Liver (tissue), 9 donors: ENCODE measurements around the gene TRAF7. TPM values are rescaled to one million over a fixed set of nuclear protein-coding genes. Genes with fewer than 3 reads are reported as not detected.

Experiments
- DNase-seq: peaks from one replicate; pipeline ENCODE4 v3.0.0-alpha.2; 2017; ENCODE audit warnings: low spot score
- H3K27ac ChIP-seq, 2 donors: one replicate each; pipeline ENCODE4 v1.7.0; 2013; ENCODE audit warnings: inconsistent platforms in 2 of 2, low read length in 2 of 2, control low read depth in 1 of 2, low read depth in 1 of 2, mild to moderate bottlenecking in 1 of 2
- H3K27me3 ChIP-seq, 4 donors: one replicate each; pipeline versions ENCODE4 v1.6.1 to v1.7.0; 2013; ENCODE audit warnings: low read length in 3 of 4, inconsistent platforms in 1 of 4, mild to moderate bottlenecking in 1 of 4, moderate library complexity in 1 of 4; ENCODE audit not compliant: control insufficient read depth in 4 of 4, insufficient read depth in 4 of 4
- H3K36me3 ChIP-seq, 4 donors: one replicate each; pipeline versions ENCODE4 v1.6.1 to v1.7.0; 2013; ENCODE audit warnings: low read length in 3 of 4, mild to moderate bottlenecking in 3 of 4, low read depth in 1 of 4, moderate library complexity in 1 of 4; ENCODE audit not compliant: control insufficient read depth in 4 of 4, insufficient read depth in 3 of 4
- H3K4me1 ChIP-seq, 4 donors: one replicate each; pipeline versions ENCODE4 v1.6.1 to v1.7.0; 2013; ENCODE audit warnings: low read length in 3 of 4, mild to moderate bottlenecking in 3 of 4, moderate library complexity in 1 of 4; ENCODE audit not compliant: control insufficient read depth in 4 of 4, insufficient read depth in 4 of 4
- H3K4me3 ChIP-seq, 3 donors: one replicate each; pipeline versions ENCODE4 v1.6.1 to v1.7.0; 2013; ENCODE audit warnings: low read length in 3 of 3, control low read depth in 1 of 3, low read depth in 1 of 3, mild to moderate bottlenecking in 1 of 3
- H3K9ac ChIP-seq, 2 donors: one replicate each; pipeline ENCODE4 v1.7.0; 2013; ENCODE audit warnings: low read length in 2 of 2, mild to moderate bottlenecking in 2 of 2, moderate library complexity in 2 of 2, control low read depth in 1 of 2, low read depth in 1 of 2
- H3K9me3 ChIP-seq, 4 donors: one replicate each; pipeline versions ENCODE4 v1.6.1 to v1.7.0; 2013; ENCODE audit warnings: low read length in 3 of 4; ENCODE audit not compliant: control insufficient read depth in 4 of 4
- EGR1 ChIP-seq, 2 donors: IDR thresholded peaks; 2 replicates each; pipeline ENCODE4 v1.6.1; 2016 to 2018; ENCODE audit warnings: antibody characterized with exemption in 2 of 2, low read depth in 2 of 2
- GABPA ChIP-seq, 2 donors: IDR thresholded peaks in 1 of 2; conservative IDR thresholded peaks in 1 of 2; 2 replicates each; pipeline ENCODE4 v1.6.1; 2016; ENCODE audit warnings: antibody characterized with exemption in 2 of 2, mild to moderate bottlenecking in 1 of 2, moderate library complexity in 1 of 2
- HNF4G ChIP-seq: IDR thresholded peaks from 2 replicates; pipeline ENCODE4 v1.6.1; 2016; ENCODE audit warnings: antibody characterized with exemption
- JUND ChIP-seq, 2 donors: IDR thresholded peaks; 2 replicates each; pipeline ENCODE4 v1.6.1; 2016; ENCODE audit warnings: antibody characterized with exemption in 2 of 2
- RAD21 ChIP-seq, 2 donors: IDR thresholded peaks; 2 replicates each; pipeline ENCODE4 v1.6.1; 2016; ENCODE audit warnings: antibody characterized with exemption in 2 of 2, mild to moderate bottlenecking in 2 of 2
- SP1 ChIP-seq: IDR thresholded peaks from 2 replicates; pipeline ENCODE4 v1.6.1; 2018; ENCODE audit warnings: antibody characterized with exemption, mild to moderate bottlenecking
- TAF1 ChIP-seq: conservative IDR thresholded peaks from 2 replicates; pipeline ENCODE4 v1.6.1; 2016; ENCODE audit warnings: antibody characterized with exemption, mild to moderate bottlenecking
- YY1 ChIP-seq: IDR thresholded peaks from 2 replicates; pipeline ENCODE4 v1.6.1; 2016; ENCODE audit warnings: antibody characterized with exemption, mild to moderate bottlenecking
- WGBS: extraction: QIAGEN DNeasy Blood & Tissue Kit; methylation state at CpG from one replicate; pipeline ENCODE4 v1.1.7; 2013; 5-methylcytosine and 5-hydroxymethylcytosine counted together
- polyA plus RNA-seq, 2 donors: library from polyadenylated mRNA; stranded (reverse) in 1 of 2; unstranded in 1 of 2; fragments of 200-250 nt in 1 of 2; fragments of >200 nt in 1 of 2; fragmentation: Nextera tagmentation in 1 of 2; extraction: Ambion mirVana in 1 of 2; gene quantifications; one replicate each; pipeline versions ENCODE4 v1.2.1 to v1.2.3, GENCODE V29; 2013 to 2015
- total RNA-seq, 2 donors: library from RNA; depleted of rRNA; stranded (reverse); fragments of >200 nt; gene quantifications; one replicate each; pipeline ENCODE4 v1.2.3, GENCODE V29; 2014
- TF ChIP-seq, protein P1 (sequence below): fragments of 150-350 bp; IDR thresholded peaks from 2 replicates; pipeline ENCODE4 v1.5.1; 2017; ENCODE audit warnings: improper control_type of control experiment, low read depth, low read length; ENCODE audit not compliant: missing input control
- TF ChIP-seq, protein P2 (sequence below): IDR thresholded peaks from 2 replicates; pipeline ENCODE4 v1.6.1; 2016; ENCODE audit warnings: antibody characterized with exemption
- TF ChIP-seq, protein P3 (sequence below): IDR thresholded peaks from 2 replicates; pipeline ENCODE4 v1.6.1; 2016; ENCODE audit warnings: antibody characterized with exemption
- TF ChIP-seq, protein P4 (sequence below): IDR thresholded peaks from 2 replicates; pipeline ENCODE4 v1.6.1; 2016; ENCODE audit warnings: antibody characterized with exemption
- TF ChIP-seq, protein P5 (sequence below): IDR thresholded peaks from 2 replicates; pipeline ENCODE4 v1.6.1; 2016; ENCODE audit warnings: antibody characterized with exemption, mild to moderate bottlenecking
- donor health status: healthy.
- donor health status: healthy.
- donor health status: healthy.
- donor health status: healthy.
- donor health status: healthy.

TRAF7 gene
- total and polyA plus RNA-seq, 4 donors: 14.7 to 36.6 (median 34.0) TPM

DNA sequence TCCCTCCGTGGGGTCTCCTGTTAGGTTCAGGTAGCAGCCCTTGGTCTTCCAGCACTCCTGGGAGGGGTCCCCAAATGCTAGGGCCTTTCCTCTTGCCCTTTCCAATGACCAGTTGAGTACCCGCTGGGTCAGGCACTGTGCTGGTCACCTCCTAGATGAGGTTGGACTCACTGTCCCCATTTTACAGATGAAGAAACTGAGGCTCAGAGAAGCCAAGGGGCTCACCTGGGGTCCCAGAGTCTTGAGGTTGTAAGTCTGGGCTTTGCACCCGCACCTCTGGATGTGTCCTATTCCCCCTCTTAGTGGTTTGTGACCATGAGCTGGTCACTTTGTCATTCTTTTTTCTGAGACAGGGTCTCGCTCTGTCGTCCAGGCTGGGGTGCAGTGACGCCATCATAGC, 42.2 kb downstream of the TRAF7 start:
- TF ChIP-seq TAF1: no peak
- TF ChIP-seq JUND (IDR thresholded peaks at IDR 0.05): no peak
- TF ChIP-seq, protein P1, sequence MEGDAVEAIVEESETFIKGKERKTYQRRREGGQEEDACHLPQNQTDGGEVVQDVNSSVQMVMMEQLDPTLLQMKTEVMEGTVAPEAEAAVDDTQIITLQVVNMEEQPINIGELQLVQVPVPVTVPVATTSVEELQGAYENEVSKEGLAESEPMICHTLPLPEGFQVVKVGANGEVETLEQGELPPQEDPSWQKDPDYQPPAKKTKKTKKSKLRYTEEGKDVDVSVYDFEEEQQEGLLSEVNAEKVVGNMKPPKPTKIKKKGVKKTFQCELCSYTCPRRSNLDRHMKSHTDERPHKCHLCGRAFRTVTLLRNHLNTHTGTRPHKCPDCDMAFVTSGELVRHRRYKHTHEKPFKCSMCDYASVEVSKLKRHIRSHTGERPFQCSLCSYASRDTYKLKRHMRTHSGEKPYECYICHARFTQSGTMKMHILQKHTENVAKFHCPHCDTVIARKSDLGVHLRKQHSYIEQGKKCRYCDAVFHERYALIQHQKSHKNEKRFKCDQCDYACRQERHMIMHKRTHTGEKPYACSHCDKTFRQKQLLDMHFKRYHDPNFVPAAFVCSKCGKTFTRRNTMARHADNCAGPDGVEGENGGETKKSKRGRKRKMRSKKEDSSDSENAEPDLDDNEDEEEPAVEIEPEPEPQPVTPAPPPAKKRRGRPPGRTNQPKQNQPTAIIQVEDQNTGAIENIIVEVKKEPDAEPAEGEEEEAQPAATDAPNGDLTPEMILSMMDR: no peak
- no peak for TF ChIP-seq RAD21 (IDR thresholded peaks at IDR 0.05)
- no peaks in the 10 kb centered on the region for H3K36me3 ChIP-seq
- H3K9ac ChIP-seq: no peak overlapping the region
- H3K9me3 ChIP-seq: no peaks in the 10 kb centered on the region
- WGBS: 82% methylated on average over 6 of the region's 6 CpGs
- no peak overlapping the region for H3K27ac ChIP-seq
- H3K27me3 ChIP-seq: peaks cover 0 to 2% (median 0%) of the 10 kb centered on the region in 4 donors
- peaks cover 2 to 11% (median 4%) of the 10 kb centered on the region in 4 donors for H3K4me1 ChIP-seq
- no peak for DNase-seq
- no peak overlapping the region for H3K4me3 ChIP-seq

DNA sequence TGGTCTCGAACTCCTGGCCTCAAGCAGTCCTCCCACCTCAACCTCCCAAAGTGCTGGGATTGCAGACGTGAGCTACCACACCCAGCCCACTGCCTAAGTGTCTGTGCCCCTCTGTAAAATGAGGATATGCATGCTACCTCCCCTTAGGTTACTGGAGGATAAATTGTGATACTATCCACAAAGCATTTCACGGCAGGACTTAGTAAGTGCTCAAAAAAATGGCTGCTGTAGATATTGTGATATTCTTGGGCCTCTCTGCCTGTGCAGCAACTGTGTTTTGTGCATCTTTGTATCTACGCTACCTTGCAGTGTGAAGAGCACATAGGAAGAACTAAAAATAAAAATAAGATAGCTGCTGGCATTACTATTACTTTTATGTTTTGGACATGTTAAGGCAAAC, 42.7 kb downstream of the TRAF7 start:
- no peak for DNase-seq
- Histone ChIP-seq H3K4me1 (peaks cover 2 to 11% (median 4%) of the 10 kb centered on the region in 4 donors), H3K36me3 (no peaks in the 10 kb centered on the region), H3K27ac (no peak overlapping the region), H3K9ac (no peak overlapping the region), H3K27me3 (peaks cover 0 to 2% (median 0%) of the 10 kb centered on the region in 4 donors), H3K9me3 (no peaks in the 10 kb centered on the region), H3K4me3 (no peak overlapping the region)
- TF ChIP-seq EGR1 (IDR thresholded peaks at IDR 0.05; ENCODE audit: low read depth in 2 of 2): no peak
- no peak for TF ChIP-seq GABPA (IDR thresholded peaks at IDR 0.05 in 1 of 2, conservative IDR thresholded peaks at IDR 0.05 in 1 of 2)
- TF ChIP-seq, protein P2, sequence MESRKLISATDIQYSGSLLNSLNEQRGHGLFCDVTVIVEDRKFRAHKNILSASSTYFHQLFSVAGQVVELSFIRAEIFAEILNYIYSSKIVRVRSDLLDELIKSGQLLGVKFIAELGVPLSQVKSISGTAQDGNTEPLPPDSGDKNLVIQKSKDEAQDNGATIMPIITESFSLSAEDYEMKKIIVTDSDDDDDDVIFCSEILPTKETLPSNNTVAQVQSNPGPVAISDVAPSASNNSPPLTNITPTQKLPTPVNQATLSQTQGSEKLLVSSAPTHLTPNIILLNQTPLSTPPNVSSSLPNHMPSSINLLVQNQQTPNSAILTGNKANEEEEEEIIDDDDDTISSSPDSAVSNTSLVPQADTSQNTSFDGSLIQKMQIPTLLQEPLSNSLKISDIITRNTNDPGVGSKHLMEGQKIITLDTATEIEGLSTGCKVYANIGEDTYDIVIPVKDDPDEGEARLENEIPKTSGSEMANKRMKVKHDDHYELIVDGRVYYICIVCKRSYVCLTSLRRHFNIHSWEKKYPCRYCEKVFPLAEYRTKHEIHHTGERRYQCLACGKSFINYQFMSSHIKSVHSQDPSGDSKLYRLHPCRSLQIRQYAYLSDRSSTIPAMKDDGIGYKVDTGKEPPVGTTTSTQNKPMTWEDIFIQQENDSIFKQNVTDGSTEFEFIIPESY: no peak
- TF ChIP-seq, protein P3, sequence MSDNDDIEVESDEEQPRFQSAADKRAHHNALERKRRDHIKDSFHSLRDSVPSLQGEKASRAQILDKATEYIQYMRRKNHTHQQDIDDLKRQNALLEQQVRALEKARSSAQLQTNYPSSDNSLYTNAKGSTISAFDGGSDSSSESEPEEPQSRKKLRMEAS: no peak
- no peak for TF ChIP-seq RAD21 (IDR thresholded peaks at IDR 0.05)
- TF ChIP-seq, protein P4, sequence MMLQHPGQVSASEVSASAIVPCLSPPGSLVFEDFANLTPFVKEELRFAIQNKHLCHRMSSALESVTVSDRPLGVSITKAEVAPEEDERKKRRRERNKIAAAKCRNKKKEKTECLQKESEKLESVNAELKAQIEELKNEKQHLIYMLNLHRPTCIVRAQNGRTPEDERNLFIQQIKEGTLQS: no peak
- TF ChIP-seq, protein P5, sequence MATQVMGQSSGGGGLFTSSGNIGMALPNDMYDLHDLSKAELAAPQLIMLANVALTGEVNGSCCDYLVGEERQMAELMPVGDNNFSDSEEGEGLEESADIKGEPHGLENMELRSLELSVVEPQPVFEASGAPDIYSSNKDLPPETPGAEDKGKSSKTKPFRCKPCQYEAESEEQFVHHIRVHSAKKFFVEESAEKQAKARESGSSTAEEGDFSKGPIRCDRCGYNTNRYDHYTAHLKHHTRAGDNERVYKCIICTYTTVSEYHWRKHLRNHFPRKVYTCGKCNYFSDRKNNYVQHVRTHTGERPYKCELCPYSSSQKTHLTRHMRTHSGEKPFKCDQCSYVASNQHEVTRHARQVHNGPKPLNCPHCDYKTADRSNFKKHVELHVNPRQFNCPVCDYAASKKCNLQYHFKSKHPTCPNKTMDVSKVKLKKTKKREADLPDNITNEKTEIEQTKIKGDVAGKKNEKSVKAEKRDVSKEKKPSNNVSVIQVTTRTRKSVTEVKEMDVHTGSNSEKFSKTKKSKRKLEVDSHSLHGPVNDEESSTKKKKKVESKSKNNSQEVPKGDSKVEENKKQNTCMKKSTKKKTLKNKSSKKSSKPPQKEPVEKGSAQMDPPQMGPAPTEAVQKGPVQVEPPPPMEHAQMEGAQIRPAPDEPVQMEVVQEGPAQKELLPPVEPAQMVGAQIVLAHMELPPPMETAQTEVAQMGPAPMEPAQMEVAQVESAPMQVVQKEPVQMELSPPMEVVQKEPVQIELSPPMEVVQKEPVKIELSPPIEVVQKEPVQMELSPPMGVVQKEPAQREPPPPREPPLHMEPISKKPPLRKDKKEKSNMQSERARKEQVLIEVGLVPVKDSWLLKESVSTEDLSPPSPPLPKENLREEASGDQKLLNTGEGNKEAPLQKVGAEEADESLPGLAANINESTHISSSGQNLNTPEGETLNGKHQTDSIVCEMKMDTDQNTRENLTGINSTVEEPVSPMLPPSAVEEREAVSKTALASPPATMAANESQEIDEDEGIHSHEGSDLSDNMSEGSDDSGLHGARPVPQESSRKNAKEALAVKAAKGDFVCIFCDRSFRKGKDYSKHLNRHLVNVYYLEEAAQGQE: no peak
- no peak for TF ChIP-seq SP1
- TF ChIP-seq YY1: no peak
- no peak for TF ChIP-seq TAF1
- no peak for TF ChIP-seq HNF4G
- 76% methylated on average over 4 of the region's 4 CpGs for whole genome bisulfite sequencing
